Activated CD8-positive, alpha-beta T cell treated with anti-CD3 and anti-CD28 coated beads, Interleukin-2, amount 10 ng/mL, durations not matched to agents 7 days and 5 days (primary cell): ENCODE data around the gene MRPL34. TPM values are rescaled to one million over a fixed set of nuclear protein-coding genes. Genes with fewer than 3 reads are reported as not detected.

Experiments used
- ATAC-seq: fragments of 150-1000 bp; cut with Tn5 transposase; one replicate; pipeline ENCODE4 v1.10.0; 2021; ENCODE audit warnings: moderate library complexity
- CTCF ChIA-PET: fragments of 350-600 bp; sonication (Branson Sonifier 250); formaldehyde crosslinking; loops from one replicate; lab custom pipeline; 2021; ENCODE audit warnings: antibody characterized with exemption; lab: Charles Lee
- POLR2A ChIA-PET: fragments of 350-600 bp; sonication (Branson Sonifier 250); formaldehyde crosslinking; loops from one replicate; lab custom pipeline; 2021; ENCODE audit warnings: antibody characterized with exemption; lab: Charles Lee
- DNase-seq: peaks from one replicate; pipeline ENCODE4 v3.0.0-alpha.2; 2020
- H3K27ac Mint-ChIP-seq: one replicate; pipeline ENCODE4 v1.8.0; 2021; ENCODE audit warnings: mild to moderate bottlenecking, mixed read lengths
- H3K27me3 Mint-ChIP-seq: one replicate; pipeline ENCODE4 v1.8.0; 2021; ENCODE audit warnings: low read depth, mixed read lengths
- H3K36me3 Mint-ChIP-seq: one replicate; pipeline ENCODE4 v1.8.0; 2021; ENCODE audit warnings: low read depth, mixed read lengths
- H3K4me1 Mint-ChIP-seq: one replicate; pipeline ENCODE4 v1.8.0; 2021; ENCODE audit warnings: low read depth, mixed read lengths
- H3K4me3 Mint-ChIP-seq: one replicate; pipeline ENCODE4 v1.8.0; 2021; ENCODE audit warnings: mild to moderate bottlenecking, mixed read lengths
- H3K9me3 Mint-ChIP-seq: one replicate; pipeline ENCODE4 v1.8.0; 2022; ENCODE audit warnings: mixed read lengths; ENCODE audit not compliant: insufficient read depth
- total RNA-seq, 2 experiments: library from RNA; stranded (reverse); gene quantifications; one replicate each; pipeline ENCODE4 v1.2.3, GENCODE V29; 2021

The MRPL34 gene
- total RNA-seq, 2 experiments from 2014 or later: 112 to 126 TPM

DNA sequence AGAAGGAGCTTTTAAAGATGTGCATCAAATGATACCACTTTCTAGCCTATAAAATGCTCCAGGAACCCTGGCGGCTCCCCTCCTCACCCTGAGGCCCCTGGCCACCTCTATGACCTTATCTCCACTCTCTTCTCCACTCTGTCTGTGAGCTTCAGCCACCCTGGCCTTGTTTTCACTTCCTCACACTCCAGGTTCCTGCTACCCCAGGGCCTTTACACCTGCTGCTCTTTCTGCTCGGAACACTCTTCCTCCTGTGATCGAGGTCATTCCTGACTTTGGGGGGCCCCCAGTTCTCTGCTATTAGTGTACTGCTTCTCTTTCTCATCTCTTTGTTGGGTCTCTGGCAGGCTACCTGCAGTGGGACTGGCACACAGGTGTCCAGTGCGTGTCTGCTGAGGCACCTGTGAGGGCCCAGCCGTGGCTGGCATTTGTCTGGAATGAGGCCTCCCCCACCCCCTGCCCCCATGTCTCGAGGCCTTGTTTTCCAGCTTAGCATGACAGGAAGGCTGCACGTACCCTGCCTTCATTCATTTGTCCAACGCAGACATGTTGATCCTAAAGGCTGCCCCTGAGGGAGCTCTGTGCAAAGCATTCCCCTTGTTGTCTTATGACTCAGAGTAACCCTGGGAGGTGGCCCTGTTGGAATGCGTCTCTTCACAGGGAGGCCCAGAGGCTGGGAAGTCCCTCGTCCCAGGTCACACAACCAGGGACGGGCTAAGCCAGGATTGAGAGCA, 6.0 kb downstream of the MRPL34 start:
- Mint-ChIP-seq H3K27ac (peak overlapping the region; percentile 39), H3K36me3 (peaks cover 28% of the 10 kb centered on the region), H3K27me3 (no peaks in the 10 kb centered on the region), H3K4me1 (peaks cover 38% of the 10 kb centered on the region), H3K4me3 (no peak overlapping the region), H3K9me3 (no peaks in the 10 kb centered on the region)
- ATAC-seq (no peak), DNase-seq (no peak)
- POLR2A ChIA-PET: interaction anchor here (1.4 to 1.9 kb wide), 2 partner anchors 10 to 13 kb away, joined by 3 to 9 read pairs; no protein-coding TSS in a partner anchor
- CTCF ChIA-PET: no interaction called here

GRCh38 chr19:17312189-17313113, 6.8 kb downstream of the MRPL34 start:
- CTCF ChIA-PET: interaction anchor here (1.1 kb wide), 1 partner anchor 8 kb away, joined by 3 read pairs; no protein-coding TSS in a partner anchor
- ATAC-seq: no peak
- Mint-ChIP-seq H3K36me3 (peaks cover 27% of the 10 kb centered on the region), H3K4me1 (peaks cover 31% of the 10 kb centered on the region), H3K27me3 (no peaks in the 10 kb centered on the region), H3K9me3 (no peaks in the 10 kb centered on the region), H3K4me3 (no peak overlapping the region), H3K27ac (no peak overlapping the region)
- no peak for DNase-seq
- POLR2A ChIA-PET: interaction anchor here (0.7 to 1.9 kb wide), 5 partner anchors 9 to 30 kb away, joined by 3 to 9 read pairs (median 3); no protein-coding TSS in a partner anchor

DNA sequence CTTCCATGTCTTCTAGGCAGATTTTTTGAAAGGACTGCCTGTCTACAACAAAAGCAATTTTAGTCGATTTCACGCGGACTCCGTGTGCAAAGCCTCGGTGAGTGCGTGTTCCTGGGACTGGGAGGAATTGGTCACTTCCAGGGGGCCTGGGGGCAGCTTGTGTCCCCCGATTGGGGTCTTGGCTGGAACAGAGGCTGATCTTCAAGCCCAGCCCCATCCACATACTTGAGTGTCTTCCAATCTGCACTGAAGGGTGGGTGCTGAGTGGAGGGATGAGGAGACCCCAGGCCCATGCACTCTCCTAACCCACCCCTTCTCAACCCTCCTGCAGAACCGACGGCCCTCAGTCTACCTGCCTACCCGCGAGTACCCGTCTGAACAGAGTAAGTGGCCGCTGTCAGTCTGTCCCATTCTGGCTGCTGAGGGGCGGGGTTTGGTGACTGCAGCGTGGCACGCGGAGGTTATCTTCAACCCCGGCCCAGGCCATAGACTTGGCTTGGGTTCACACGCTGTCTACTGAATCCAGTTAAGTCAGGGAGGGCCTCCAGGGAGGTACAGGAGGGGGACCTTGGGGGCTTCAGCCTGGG, 8.4 kb downstream of the MRPL34 start:
- CTCF ChIA-PET: no interaction called here
- no peaks in the 10 kb centered on the region for H3K27me3 Mint-ChIP-seq
- no peak for ATAC-seq

DNA sequence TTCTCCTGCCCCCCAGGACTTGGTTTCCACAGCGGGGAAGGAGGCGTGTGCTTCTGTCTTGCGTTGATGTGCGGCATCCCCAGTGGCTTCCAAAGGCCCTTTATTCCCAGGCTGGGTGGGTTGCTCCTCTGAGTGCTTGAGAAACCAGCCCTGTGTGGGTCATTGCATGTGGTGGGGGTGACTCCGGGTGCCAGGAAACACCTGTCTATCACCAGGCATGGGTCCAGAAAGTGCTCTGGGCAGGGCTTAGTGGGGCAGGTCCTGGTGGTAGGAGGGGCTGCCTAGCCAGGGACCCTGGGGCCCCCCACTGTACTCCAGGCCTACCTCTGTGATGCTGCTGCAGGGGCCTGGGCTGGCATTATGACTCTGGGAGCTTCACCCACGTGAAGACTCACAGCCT, 13.3 kb downstream of the MRPL34 start:
- H3K4me1 Mint-ChIP-seq: peaks cover 2% of the 10 kb centered on the region
- no peak overlapping the region for H3K27ac Mint-ChIP-seq

More for the DNA sequence above, 8.4 kb downstream of the MRPL34 start:
- no peaks in the 10 kb centered on the region for H3K9me3 Mint-ChIP-seq
- peaks cover 21% of the 10 kb centered on the region for H3K36me3 Mint-ChIP-seq
- no peak for DNase-seq
- no peak overlapping the region for H3K27ac Mint-ChIP-seq
- peaks cover 21% of the 10 kb centered on the region for H3K4me1 Mint-ChIP-seq
- POLR2A ChIA-PET: no interaction called here
- H3K4me3 Mint-ChIP-seq: no peak overlapping the region

DNA sequence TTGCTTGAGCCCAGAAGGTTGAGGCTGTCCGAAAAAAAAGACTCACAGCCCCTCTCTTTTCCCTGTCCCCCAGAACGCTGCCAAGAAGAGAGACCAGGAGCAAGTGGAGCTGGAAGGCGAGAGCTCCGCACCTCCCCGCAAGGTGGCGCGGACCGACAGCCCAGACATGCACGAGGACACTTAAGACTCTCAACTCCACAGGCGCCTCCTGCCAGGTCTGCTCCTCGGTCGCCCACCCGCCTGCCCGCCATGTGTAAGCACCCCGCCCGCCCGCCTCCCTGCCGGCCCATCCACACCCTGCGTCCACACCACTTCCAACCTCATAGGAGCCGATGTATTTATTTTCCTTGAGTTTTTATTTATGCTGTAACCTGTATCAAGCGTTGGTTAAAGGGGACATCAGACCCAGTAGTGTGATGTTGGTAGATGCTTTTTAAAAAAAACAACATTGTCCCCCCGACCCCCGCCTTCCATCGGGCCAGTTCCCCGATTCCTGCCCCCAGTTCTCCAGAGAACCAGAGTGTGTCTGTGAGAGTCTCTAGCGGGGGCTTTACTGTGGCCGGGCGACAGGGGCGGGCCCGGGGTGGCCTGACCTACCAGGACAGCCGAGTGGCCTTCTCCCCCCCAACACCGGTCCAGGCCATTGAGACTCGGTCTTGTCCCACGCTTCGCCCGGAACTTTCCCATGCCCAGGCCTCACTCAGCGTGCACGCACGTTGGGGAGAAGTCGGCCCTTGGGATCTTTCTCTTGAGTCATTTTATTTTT, 14.0 kb downstream of the MRPL34 start:
- Mint-ChIP-seq H3K4me1 (peaks cover 2% of the 10 kb centered on the region), H3K4me3 (no peak overlapping the region), H3K27ac (no peak overlapping the region), H3K36me3 (peaks cover 28% of the 10 kb centered on the region), H3K9me3 (no peaks in the 10 kb centered on the region), H3K27me3 (no peaks in the 10 kb centered on the region)
- ATAC-seq (no peak), DNase-seq (no peak)
- ChIA-PET CTCF (no interaction called here), POLR2A (no interaction called here)

More for the DNA sequence above, 13.3 kb downstream of the MRPL34 start:
- ChIA-PET CTCF (no interaction called here), POLR2A (interaction anchor here (0.7 kb wide), 1 partner anchor 10 kb away, joined by 3 read pairs; the partner anchor contains the start of gene DDA1)
- no peak for ATAC-seq
- no peaks in the 10 kb centered on the region for H3K9me3 Mint-ChIP-seq
- H3K36me3 Mint-ChIP-seq: peaks cover 32% of the 10 kb centered on the region
- H3K27me3 Mint-ChIP-seq: no peaks in the 10 kb centered on the region
- DNase-seq: no peak
- H3K4me3 Mint-ChIP-seq: no peak overlapping the region

GRCh38 chr19:17320435-17320834, 14.8 kb downstream of the MRPL34 start:
- H3K27me3 Mint-ChIP-seq: no peaks in the 10 kb centered on the region
- no peak overlapping the region for H3K4me3 Mint-ChIP-seq
- ChIA-PET POLR2A (interaction anchor here (2.5 kb wide), 1 partner anchor 8 kb away, joined by 9 read pairs; no protein-coding TSS in a partner anchor), CTCF (no interaction called here)
- no peak for ATAC-seq
- H3K9me3 Mint-ChIP-seq: no peaks in the 10 kb centered on the region
- H3K36me3 Mint-ChIP-seq: peaks cover 26% of the 10 kb centered on the region
- no peak overlapping the region for H3K27ac Mint-ChIP-seq
- no peak for DNase-seq
- H3K4me1 Mint-ChIP-seq: peaks cover 2% of the 10 kb centered on the region

DNA sequence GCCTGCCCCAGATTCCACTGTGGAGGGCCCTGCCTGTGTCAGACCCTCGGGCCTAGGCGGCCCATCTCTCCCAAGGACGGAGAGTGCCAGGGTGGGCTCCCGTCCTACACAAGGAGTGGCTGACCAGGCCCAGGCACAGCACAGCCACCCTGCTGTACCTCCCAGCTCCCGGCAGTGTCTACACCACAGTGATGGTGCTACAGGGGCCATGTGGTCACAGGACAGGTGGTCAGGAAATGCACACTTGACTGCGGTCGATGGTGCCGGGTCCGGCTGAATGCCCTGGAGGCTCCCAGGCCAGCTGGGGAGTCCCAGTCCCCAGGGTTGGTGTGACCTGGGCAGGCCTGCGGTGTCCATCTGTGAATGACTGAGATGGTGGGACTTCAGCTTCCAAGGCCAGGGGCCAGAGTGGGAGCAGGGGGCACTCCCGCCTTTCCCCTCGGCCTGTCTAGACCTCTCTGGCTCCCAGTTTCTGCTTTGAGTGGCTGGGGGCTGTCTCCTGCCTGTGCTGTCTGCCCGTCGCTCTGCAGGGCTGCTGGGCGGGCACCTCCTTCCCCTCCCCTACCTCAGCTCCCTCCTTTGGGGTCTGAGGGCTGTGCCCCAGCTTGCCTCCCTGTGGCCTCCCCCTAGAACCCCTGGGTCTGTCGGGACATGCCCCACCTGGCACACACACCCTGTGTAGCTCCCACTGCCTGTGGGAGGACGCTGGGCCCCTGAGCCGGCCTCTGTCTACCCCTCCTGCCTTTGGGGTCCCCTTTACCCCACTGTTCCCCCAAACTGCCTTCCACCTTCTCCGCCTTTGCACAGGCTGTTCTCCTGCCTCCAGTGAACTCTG, 16.2 kb downstream of the MRPL34 start:
- Mint-ChIP-seq H3K27me3 (no peaks in the 10 kb centered on the region), H3K4me3 (no peak overlapping the region), H3K36me3 (peaks cover 18% of the 10 kb centered on the region), H3K9me3 (no peaks in the 10 kb centered on the region), H3K27ac (no peak overlapping the region), H3K4me1 (peaks cover 2% of the 10 kb centered on the region)
- ATAC-seq (no peak), DNase-seq (no peak)
- ChIA-PET CTCF (no interaction called here), POLR2A (interaction anchor here (0.5 to 2.5 kb wide), 2 partner anchors 9 to 516 kb away, joined by 3 to 9 read pairs; no protein-coding TSS in a partner anchor)

DNA sequence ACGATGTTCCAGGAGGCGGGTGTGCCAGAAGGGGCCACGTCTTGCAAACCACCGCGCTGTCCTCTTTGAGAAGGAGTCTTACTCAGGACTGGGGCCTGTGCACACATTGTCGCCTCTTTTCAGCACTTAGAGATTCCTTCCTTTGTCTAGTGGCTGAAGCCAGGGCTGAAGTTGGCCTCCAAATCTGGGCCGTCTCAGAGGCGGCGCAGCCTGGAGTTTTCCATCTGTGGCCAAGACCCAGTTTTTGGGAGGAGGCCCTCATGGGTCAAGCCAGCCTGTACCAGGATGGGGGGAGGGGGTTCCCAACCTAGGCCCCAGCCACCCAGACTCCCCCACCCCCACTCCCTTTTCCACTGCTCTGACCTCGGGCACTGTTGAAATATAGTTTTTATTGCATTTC, 17.2 kb downstream of the MRPL34 start:
- POLR2A ChIA-PET: interaction anchor here (2.5 kb wide), 1 partner anchor 10 kb away, joined by 9 read pairs; no protein-coding TSS in a partner anchor
- Mint-ChIP-seq H3K4me1 (peaks cover 5% of the 10 kb centered on the region), H3K9me3 (no peaks in the 10 kb centered on the region), H3K36me3 (peaks cover 18% of the 10 kb centered on the region), H3K27ac (peak overlapping the region; percentile 15), H3K27me3 (no peaks in the 10 kb centered on the region), H3K4me3 (no peak overlapping the region)
- no peak for DNase-seq
- CTCF ChIA-PET: no interaction called here
- ATAC-seq: no peak

DNA sequence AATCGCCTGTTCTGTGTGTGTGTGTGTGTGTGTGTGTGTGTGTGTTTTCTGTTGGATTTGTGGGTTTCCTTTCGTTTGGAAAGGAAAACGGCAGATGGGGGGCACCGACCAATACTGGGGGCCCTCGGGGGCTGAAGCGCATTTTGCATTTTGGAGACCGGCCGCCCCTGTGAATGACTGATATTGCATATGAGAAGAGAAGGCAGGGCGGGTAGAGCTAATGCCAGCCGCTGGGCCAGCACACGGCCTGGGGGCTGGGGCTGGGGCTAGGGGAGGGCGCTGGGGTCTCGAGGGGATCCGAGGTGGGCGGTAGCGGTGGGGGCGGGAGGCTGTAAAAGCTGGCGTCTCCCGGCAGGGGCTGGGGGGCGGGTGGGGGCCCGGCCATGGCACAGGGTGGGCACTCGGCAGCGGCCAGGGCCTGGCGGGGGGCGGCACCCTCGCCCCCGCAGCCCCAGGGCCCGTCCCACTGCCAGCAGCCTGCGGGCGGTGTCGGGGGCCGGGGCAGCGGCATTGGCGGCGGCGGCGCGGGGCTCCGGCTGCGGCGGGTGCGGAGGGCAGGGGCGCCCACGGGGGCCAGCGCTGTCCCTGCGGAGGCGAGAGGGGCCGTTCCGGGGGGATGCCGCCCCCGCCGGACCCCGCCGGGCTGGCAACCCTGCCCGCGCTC, 17.8 kb downstream of the MRPL34 start:
- ATAC-seq (no peak), DNase-seq (no peak)
- Mint-ChIP-seq H3K27ac (no peak overlapping the region), H3K4me1 (peaks cover 5% of the 10 kb centered on the region), H3K36me3 (peaks cover 18% of the 10 kb centered on the region), H3K27me3 (no peaks in the 10 kb centered on the region), H3K9me3 (no peaks in the 10 kb centered on the region), H3K4me3 (no peak overlapping the region)
- ChIA-PET POLR2A (interaction anchor here (0.6 kb wide), 1 partner anchor 82 kb away, joined by 4 read pairs; the partner anchor contains the start of gene BST2), CTCF (no interaction called here)

DNA sequence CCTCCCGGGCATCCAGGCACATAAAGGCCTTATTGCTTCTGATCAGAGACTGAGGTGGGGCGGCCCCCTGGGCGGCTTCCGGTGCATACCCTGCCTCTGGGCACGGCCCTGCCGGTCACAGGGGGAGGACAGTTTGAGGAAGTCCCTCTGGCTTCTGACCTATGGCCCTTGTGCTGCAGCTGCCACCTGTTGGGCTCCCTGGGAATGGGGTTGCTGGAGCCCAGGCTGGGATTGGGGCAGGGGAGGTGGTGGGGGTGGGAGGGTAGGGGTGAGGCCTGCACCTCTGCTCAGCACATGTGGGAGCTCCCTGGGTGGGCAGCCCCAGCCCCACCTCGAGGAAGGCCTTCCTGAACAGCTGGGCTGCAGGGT, 18.3 kb downstream of the MRPL34 start:
- POLR2A ChIA-PET: interaction anchor here (0.6 to 1.1 kb wide), 2 partner anchors 12 to 81 kb away, joined by 3 to 4 read pairs; partner anchors contain the start of gene BST2
- DNase-seq (no peak), ATAC-seq (no peak)
- H3K27me3 Mint-ChIP-seq: no peaks in the 10 kb centered on the region
- no peak overlapping the region for H3K27ac Mint-ChIP-seq
- H3K36me3 Mint-ChIP-seq: peaks cover 18% of the 10 kb centered on the region
- no peaks in the 10 kb centered on the region for H3K9me3 Mint-ChIP-seq
- H3K4me1 Mint-ChIP-seq: peaks cover 6% of the 10 kb centered on the region
- CTCF ChIA-PET: no interaction called here
- no peak overlapping the region for H3K4me3 Mint-ChIP-seq
